HepG2 (cell line): Measurements from ENCODE around the gene CAPN12. TPM values are rescaled to one million over a fixed set of nuclear protein-coding genes. Genes with fewer than 3 reads are reported as not detected.

Experiments used
- FOSL2 ChIP-seq: sonication (generic); formaldehyde crosslinking; IDR thresholded peaks from 2 replicates; pipeline ENCODE4 v1.4.0; 2020; ENCODE audit warnings: missing genetic modification reagents
- GATAD1 ChIP-seq: IDR thresholded peaks from 2 replicates; pipeline ENCODE4 v1.6.1; 2016; ENCODE audit warnings: missing genetic modification reagents, missing compliant biosample characterization
- GFI1 ChIP-seq: sonication (generic); formaldehyde crosslinking; IDR thresholded peaks from 2 replicates; pipeline ENCODE4 v1.5.0; 2020; ENCODE audit warnings: missing genetic modification reagents, mild to moderate bottlenecking, borderline replicate concordance
- HNF1A ChIP-seq, 2 experiments: sonication (generic) in 1 of 2; formaldehyde crosslinking in 1 of 2; IDR thresholded peaks; 2 replicates each; pipeline versions ENCODE4 v1.4.0 to v1.6.1; 2016 to 2020; ENCODE audit warnings: borderline replicate concordance in 1 of 2, low read depth in 1 of 2, mild to moderate bottlenecking in 1 of 2, missing genetic modification reagents in 1 of 2
- HOXA3 ChIP-seq: sonication (generic); formaldehyde crosslinking; IDR thresholded peaks from 2 replicates; pipeline ENCODE4 v1.5.0; 2020; ENCODE audit warnings: missing genetic modification reagents
- ISX ChIP-seq: sonication (generic); formaldehyde crosslinking; conservative IDR thresholded peaks from 2 replicates; pipeline ENCODE4 v1.5.0; 2020; ENCODE audit warnings: missing genetic modification reagents
- MIXL1 ChIP-seq: IDR thresholded peaks from 2 replicates; pipeline ENCODE4 v1.6.1; 2016
- NR3C1 ChIP-seq: sonication (generic); formaldehyde crosslinking; IDR thresholded peaks from 2 replicates; pipeline ENCODE4 v1.4.0; 2020; ENCODE audit warnings: missing genetic modification reagents
- SMAD3 ChIP-seq: sonication (generic); formaldehyde crosslinking; IDR thresholded peaks from 2 replicates; pipeline ENCODE4 v1.4.0; 2020; ENCODE audit warnings: missing genetic modification reagents
- SOX5 ChIP-seq: IDR thresholded peaks from 2 replicates; pipeline ENCODE4 v1.6.1; 2016; ENCODE audit warnings: borderline replicate concordance
- SP2 ChIP-seq: sonication (generic); formaldehyde crosslinking; IDR thresholded peaks from 2 replicates; pipeline ENCODE4 v1.5.1; 2020; ENCODE audit warnings: mild to moderate bottlenecking, missing genetic modification reagents
- TCF7 ChIP-seq: sonication (generic); IDR thresholded peaks from 2 replicates; pipeline ENCODE4 v1.6.1; 2016; ENCODE audit warnings: antibody characterized with exemption, low read depth
- ZC3H4 ChIP-seq: sonication (generic); formaldehyde crosslinking; IDR thresholded peaks from 2 replicates; pipeline ENCODE4 v1.4.0; 2020; ENCODE audit warnings: missing genetic modification reagents, borderline replicate concordance
- ZFP41 ChIP-seq: sonication (generic); formaldehyde crosslinking; IDR thresholded peaks from 2 replicates; pipeline ENCODE4 v1.4.0; 2020; ENCODE audit warnings: mild to moderate bottlenecking, missing genetic modification reagents, borderline replicate concordance
- ZNF567 ChIP-seq: sonication (generic); formaldehyde crosslinking; IDR thresholded peaks from 2 replicates; pipeline ENCODE4 v1.8.1; 2023; ENCODE audit warnings: mild to moderate bottlenecking, missing genetic modification reagents, borderline replicate concordance
- ZNF572 ChIP-seq: sonication (generic); formaldehyde crosslinking; IDR thresholded peaks from 2 replicates; pipeline ENCODE4 v1.5.1; 2020; ENCODE audit warnings: mild to moderate bottlenecking, missing genetic modification reagents
- ZNF678 ChIP-seq: sonication (generic); formaldehyde crosslinking; IDR thresholded peaks from 2 replicates; pipeline ENCODE4 v1.4.0; 2020; ENCODE audit warnings: mild to moderate bottlenecking, missing genetic modification reagents
- ZSCAN9 ChIP-seq: IDR thresholded peaks from 2 replicates; pipeline ENCODE4 v1.6.1; 2016; ENCODE audit warnings: borderline replicate concordance
- polyA plus RNA-seq, 8 experiments: library from polyadenylated mRNA; depleted of rRNA in 3 of 8; stranded (reverse) in 7 of 8; unstranded in 1 of 8; fragments of >200 nt; fragmentation: Illumina TruSeq in 4 of 8; extraction: Trizol in 4 of 8; gene quantifications; 2 replicates each; pipeline versions ENCODE4 v1.2.1 to v1.2.3, GENCODE V29; 2011 to 2016; ENCODE audit warnings: low read depth in 4 of 8, missing spikeins in 1 of 8, mixed read lengths in 1 of 8; ENCODE audit not compliant: insufficient read depth in 1 of 8
- total RNA-seq, 5 experiments: library from RNA; depleted of rRNA; stranded (reverse); fragments of >200 nt; fragmentation: Illumina TruSeq; extraction: Trizol; gene quantifications; 2 replicates each; pipeline ENCODE4 v1.2.3, GENCODE V29; 2016; ENCODE audit warnings: low read depth in 1 of 5
- TF ChIP-seq, protein P1 (sequence below): IDR thresholded peaks from 2 replicates; pipeline ENCODE4 v1.4.0; 2020; ENCODE audit warnings: mild to moderate bottlenecking, missing genetic modification reagents
- TF ChIP-seq, protein P2 (sequence below): sonication (generic); formaldehyde crosslinking; IDR thresholded peaks from 2 replicates; pipeline ENCODE4 v1.5.0; 2020; ENCODE audit warnings: missing genetic modification reagents

The CAPN12 gene
- total and polyA plus RNA-seq, 2 of the 13 experiments (the other 11 are each of a cell fraction or from before 2014, with no cell fraction given) = 1.6 to 13.6 TPM

DNA sequence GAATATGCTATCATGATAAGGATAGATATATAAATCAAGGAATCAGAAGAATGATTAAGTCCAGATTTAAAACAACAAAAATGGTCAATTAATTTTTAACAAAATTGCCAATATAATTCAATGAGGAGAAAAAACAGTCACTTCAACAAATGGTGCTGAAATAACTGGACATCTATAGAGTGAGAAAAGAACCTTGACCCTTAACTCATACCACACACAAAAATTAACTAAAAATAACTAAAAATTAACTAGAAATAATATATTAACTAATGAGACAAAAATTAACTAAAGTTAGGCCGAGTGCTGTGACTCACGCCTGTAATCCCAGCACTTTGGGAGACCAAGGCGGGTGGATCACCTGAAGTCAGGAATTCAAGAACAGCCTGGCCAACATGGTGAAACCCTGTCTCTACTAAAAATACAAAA lies 19.5 kb upstream of the CAPN12 start (continued):
- TF ChIP-seq SMAD3 (no peak), ISX (CRISPR knock-in tag) (no peak), FOSL2 (peak; percentile 89), MIXL1 (peak; percentile 62; the same call in 1 of the 2 replicates), ZNF572 (CRISPR knock-in tag) (no peak), HNF1A (IDR thresholded peaks at IDR 0.05; ENCODE audit: low read depth) (peak; percentile 85), HNF1A (CRISPR knock-in tag; IDR thresholded peaks at IDR 0.05; ENCODE audit: borderline replicate concordance) (peak; percentile 76; the same call in 1 of the 2 replicates), GATAD1 (CRISPR knock-in tag) (no peak), SOX5 (CRISPR knock-in tag) (peak; percentile 7; the same call in 1 of the 2 replicates), SP2 (CRISPR knock-in tag) (no peak), ZC3H4 (no peak), NR3C1 (CRISPR knock-in tag) (no peak), ZSCAN9 (CRISPR knock-in tag) (no peak), TCF7 (no peak), HOXA3 (no peak), ZNF567 (no peak), ZNF678 (CRISPR knock-in tag) (no peak), GFI1 (CRISPR knock-in tag) (no peak), ZFP41 (CRISPR knock-in tag) (no peak)
- TF ChIP-seq, protein P1, sequence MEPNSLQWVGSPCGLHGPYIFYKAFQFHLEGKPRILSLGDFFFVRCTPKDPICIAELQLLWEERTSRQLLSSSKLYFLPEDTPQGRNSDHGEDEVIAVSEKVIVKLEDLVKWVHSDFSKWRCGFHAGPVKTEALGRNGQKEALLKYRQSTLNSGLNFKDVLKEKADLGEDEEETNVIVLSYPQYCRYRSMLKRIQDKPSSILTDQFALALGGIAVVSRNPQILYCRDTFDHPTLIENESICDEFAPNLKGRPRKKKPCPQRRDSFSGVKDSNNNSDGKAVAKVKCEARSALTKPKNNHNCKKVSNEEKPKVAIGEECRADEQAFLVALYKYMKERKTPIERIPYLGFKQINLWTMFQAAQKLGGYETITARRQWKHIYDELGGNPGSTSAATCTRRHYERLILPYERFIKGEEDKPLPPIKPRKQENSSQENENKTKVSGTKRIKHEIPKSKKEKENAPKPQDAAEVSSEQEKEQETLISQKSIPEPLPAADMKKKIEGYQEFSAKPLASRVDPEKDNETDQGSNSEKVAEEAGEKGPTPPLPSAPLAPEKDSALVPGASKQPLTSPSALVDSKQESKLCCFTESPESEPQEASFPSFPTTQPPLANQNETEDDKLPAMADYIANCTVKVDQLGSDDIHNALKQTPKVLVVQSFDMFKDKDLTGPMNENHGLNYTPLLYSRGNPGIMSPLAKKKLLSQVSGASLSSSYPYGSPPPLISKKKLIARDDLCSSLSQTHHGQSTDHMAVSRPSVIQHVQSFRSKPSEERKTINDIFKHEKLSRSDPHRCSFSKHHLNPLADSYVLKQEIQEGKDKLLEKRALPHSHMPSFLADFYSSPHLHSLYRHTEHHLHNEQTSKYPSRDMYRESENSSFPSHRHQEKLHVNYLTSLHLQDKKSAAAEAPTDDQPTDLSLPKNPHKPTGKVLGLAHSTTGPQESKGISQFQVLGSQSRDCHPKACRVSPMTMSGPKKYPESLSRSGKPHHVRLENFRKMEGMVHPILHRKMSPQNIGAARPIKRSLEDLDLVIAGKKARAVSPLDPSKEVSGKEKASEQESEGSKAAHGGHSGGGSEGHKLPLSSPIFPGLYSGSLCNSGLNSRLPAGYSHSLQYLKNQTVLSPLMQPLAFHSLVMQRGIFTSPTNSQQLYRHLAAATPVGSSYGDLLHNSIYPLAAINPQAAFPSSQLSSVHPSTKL = no peak
- TF ChIP-seq, protein P2, sequence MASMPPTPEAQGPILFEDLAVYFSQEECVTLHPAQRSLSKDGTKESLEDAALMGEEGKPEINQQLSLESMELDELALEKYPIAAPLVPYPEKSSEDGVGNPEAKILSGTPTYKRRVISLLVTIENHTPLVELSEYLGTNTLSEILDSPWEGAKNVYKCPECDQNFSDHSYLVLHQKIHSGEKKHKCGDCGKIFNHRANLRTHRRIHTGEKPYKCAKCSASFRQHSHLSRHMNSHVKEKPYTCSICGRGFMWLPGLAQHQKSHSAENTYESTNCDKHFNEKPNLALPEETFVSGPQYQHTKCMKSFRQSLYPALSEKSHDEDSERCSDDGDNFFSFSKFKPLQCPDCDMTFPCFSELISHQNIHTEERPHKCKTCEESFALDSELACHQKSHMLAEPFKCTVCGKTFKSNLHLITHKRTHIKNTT (CRISPR knock-in tag) = no peak
